Activated T-cell treated with anti-CD3 and anti-CD28 coated beads, Interleukin-2, amount 50 U/mL, for 4 hours (primary cell): ENCODE results near the gene MITF. TPM values are rescaled to one million over a fixed set of nuclear protein-coding genes. Genes with fewer than 3 reads are reported as not detected.

Source experiments
- ATAC-seq, 2 donors: fragments of 200-7000 bp; cut with Tn5 transposase; one replicate each; pipeline ENCODE4 v1.10.0; 2021
- DNase-seq: peaks from one replicate; pipeline ENCODE4 v3.0.0-alpha.2; 2020
- H3K27me3 Mint-ChIP-seq: one replicate; pipeline ENCODE4 v1.8.0; 2021; ENCODE audit warnings: low read depth, mixed read lengths
- H3K36me3 Mint-ChIP-seq: one replicate; pipeline ENCODE4 v1.8.0; 2022; ENCODE audit warnings: mixed read lengths; ENCODE audit not compliant: insufficient read depth
- H3K4me1 Mint-ChIP-seq: one replicate; pipeline ENCODE4 v1.8.0; 2021; ENCODE audit warnings: low read depth, mixed read lengths
- H3K4me3 Mint-ChIP-seq: one replicate; pipeline ENCODE4 v1.8.0; 2021; ENCODE audit warnings: mild to moderate bottlenecking, moderate library complexity, mixed read lengths
- H3K9me3 Mint-ChIP-seq: one replicate; pipeline ENCODE4 v1.8.0; 2021; ENCODE audit warnings: mixed read lengths
- total RNA-seq, 3 donors: library from RNA; stranded (reverse); gene quantifications; one replicate each; pipeline ENCODE4 v1.2.1, GENCODE V29; 2021

Gene MITF
- total RNA-seq, 3 donors from 2014 or later = 0.05 TPM; not detected in 2

DNA sequence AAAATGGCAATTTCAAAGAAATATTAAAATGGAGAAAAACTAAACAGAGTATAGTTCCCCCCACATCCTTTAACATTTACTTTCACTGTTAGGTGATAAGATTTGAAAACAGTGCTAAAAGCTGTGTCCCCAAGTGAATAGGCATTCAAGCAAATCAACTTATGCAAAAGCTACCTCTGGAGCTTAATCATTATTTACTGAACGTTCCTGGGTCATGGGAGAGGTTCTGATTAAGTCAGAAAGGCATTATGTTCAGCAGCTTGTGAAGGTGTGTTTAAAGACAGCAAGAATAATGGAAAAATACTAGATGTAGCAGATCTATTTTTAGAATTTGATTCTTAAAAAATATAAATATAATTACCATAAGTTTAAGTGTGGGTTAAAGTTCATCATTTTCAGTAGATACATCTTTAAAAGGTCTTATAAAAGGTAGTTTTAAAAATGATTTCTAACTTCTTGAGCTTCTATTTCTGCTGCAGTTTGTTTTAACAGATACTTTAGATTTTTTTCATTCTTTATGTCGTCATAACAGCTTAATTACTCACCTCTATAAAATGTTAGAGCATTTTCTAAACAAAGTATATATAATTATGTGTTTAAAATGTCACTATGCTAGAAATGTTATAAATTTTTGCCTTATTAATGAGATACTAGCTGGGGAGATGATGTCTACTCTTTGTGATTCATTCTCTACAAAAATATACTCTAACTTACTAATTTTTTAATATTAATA lies 127.9 kb downstream of the MITF start:
- no peak overlapping the region for H3K4me3 Mint-ChIP-seq
- no peaks in the 10 kb centered on the region for H3K9me3 Mint-ChIP-seq
- no peaks in the 10 kb centered on the region for H3K4me1 Mint-ChIP-seq

DNA sequence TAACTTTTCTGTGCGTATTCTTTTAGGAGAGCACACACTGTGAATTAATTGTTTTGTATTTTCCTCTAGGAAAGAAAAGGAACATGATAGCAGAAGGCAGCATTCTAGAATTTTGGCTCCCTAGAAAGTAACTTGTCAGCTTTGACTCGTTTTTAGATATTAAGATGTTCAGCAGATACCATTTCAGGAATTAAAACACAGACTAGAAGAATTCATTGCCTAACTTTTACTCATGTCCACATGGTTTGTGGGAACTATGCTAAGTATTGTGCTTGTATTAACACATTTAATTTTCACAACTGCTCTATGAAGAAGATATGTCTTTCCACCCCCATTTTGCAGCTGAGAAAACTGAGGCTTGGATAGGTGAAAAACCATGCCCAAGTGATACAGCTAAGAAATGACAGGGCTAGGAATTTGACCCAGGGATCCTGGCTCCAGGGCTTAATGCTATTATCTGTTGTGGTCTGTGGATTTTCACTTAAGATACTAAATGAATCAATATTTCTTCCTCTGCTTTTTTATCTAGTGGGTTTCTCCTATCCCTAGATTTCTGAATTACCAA lies 128.8 kb downstream of the MITF start:
- Mint-ChIP-seq H3K4me3 (no peak overlapping the region), H3K27me3 (no peaks in the 10 kb centered on the region), H3K36me3 (no peaks in the 10 kb centered on the region), H3K4me1 (no peaks in the 10 kb centered on the region), H3K9me3 (no peaks in the 10 kb centered on the region)
- DNase-seq (no peak), ATAC-seq (no peak)

More for the DNA sequence above, 127.9 kb downstream of the MITF start:
- DNase-seq = no peak
- Mint-ChIP-seq H3K27me3 (no peaks in the 10 kb centered on the region), H3K36me3 (no peaks in the 10 kb centered on the region)
- no peak for ATAC-seq

DNA sequence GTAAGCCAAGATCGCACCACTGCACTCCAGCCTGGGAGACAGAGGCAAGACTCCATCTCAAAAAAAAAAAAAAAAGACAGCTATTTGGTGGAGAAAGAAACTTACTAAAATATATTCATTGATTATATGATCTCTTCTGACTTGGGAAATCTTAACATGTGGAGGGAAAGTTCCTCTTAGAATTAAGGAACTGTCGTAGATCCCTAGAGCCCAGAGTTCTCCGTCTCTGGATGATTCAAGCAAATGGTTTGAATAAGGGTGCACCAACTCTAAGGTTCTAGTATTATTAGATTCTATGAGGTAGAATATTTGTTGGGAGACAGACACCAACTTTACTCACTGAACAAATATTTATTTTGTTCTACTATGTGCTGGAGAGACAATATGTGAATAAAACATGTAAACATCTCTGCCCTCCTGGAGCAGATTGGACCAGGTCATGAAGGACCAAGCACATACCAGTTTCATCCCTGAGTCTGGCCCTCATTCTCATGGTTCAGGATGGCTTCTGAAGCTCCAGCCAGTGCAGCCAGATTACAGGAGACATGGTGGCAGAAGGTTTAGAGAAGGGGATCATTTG lies 129.7 kb downstream of the MITF start:
- Mint-ChIP-seq H3K4me1 (no peaks in the 10 kb centered on the region), H3K36me3 (no peaks in the 10 kb centered on the region), H3K9me3 (no peaks in the 10 kb centered on the region), H3K27me3 (no peaks in the 10 kb centered on the region), H3K4me3 (no peak overlapping the region)
- DNase-seq = no peak
- no peak for ATAC-seq

DNA sequence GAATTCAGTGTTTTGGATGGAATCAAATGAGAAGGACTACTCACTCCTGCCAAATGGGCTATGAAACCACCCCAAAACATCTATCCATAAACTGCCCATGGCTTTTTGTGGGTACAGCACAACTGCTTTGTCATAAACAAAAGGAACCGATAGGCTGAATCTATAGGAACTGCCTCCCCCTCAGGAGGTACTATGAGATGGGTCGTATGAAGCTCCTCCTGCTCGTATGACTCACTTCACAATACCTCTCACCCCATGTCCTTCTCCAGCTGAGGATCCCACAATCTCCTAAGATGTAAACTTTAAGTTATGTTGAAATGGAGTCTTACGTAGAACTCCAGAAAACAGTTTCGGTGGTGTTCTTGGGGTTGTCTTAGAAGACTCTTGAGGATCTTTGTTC lies 130.4 kb downstream of the MITF start:
- Mint-ChIP-seq H3K36me3 (no peaks in the 10 kb centered on the region), H3K4me3 (no peak overlapping the region), H3K9me3 (no peaks in the 10 kb centered on the region), H3K27me3 (no peaks in the 10 kb centered on the region), H3K4me1 (no peaks in the 10 kb centered on the region)
- no peak for DNase-seq
- no peak for ATAC-seq

DNA sequence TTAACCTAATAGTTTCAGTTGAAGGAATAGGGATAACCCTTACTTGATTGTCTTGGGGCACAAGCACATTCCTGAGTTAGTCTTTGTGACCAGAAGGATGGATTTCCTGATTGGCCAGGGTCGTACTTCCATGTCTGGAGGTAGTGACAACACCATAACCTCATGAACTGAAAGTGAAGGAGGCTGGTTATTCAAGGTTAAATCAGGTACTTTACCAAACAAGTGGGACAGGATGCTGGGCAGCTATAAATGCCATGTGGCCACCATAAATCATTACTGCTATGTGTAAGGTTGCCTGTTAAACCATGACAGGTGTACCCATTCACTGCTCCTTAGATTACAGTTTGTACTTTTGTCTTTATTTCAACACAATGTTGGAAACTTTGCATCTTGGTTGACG lies 132.0 kb downstream of the MITF start:
- Mint-ChIP-seq H3K4me1 (no peaks in the 10 kb centered on the region), H3K9me3 (no peaks in the 10 kb centered on the region), H3K27me3 (no peaks in the 10 kb centered on the region), H3K4me3 (no peak overlapping the region), H3K36me3 (no peaks in the 10 kb centered on the region)
- DNase-seq (no peak), ATAC-seq (no peak)

DNA sequence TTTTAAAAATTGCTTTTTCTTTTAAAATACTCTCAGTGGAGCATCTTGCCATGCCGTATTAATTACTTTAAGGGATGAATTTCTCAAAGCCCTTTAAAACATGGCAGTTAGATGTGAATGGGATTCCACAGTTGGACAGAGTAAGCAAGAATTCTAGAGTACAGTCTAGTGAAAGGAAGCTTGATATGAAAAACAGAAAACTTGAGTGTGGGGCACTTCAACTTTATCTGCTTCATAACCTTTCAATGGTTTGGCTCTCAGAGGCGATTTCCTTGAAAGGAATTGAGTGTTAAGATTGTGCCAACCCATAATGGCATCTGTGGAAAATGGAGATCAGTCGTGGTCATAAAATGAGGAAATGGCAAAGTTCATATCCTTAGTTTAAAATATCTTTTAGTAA lies 132.6 kb downstream of the MITF start:
- no peak overlapping the region for H3K4me3 Mint-ChIP-seq

DNA sequence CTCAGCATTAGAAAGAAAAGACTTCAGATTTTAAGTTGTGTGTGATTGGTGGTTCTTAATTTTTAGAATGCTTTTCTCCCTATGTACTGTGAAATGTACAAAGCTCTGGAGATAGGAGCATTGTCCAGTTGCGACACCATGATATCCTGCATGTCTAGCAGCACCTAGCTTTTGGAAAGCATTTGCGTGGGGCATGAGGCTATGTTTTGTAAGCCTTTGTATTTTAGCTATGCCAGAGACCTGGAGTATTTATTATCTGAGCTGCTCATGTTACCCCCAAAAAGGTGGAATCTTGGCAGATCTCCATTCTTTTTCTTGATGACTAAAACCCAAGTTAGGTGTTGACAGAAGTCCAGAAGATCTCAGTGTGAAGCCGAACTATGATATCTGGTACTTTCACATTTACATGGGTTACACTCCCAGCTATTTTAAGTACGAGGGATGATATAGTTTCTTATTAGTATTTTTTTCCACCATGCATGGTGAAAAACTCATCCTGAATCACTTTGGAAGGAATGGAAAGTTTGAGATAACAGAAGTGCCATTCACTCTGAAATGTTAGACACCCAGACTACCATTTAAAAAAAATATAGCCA lies 133.6 kb downstream of the MITF start:
- Mint-ChIP-seq H3K4me1 (no peaks in the 10 kb centered on the region), H3K36me3 (no peaks in the 10 kb centered on the region), H3K4me3 (no peak overlapping the region), H3K9me3 (no peaks in the 10 kb centered on the region), H3K27me3 (no peaks in the 10 kb centered on the region)
- DNase-seq = no peak
- no peak for ATAC-seq

More for the DNA sequence above, 132.6 kb downstream of the MITF start:
- Mint-ChIP-seq H3K4me1 (no peaks in the 10 kb centered on the region), H3K27me3 (no peaks in the 10 kb centered on the region), H3K36me3 (no peaks in the 10 kb centered on the region), H3K9me3 (no peaks in the 10 kb centered on the region)
- ATAC-seq (no peak), DNase-seq (no peak)

DNA sequence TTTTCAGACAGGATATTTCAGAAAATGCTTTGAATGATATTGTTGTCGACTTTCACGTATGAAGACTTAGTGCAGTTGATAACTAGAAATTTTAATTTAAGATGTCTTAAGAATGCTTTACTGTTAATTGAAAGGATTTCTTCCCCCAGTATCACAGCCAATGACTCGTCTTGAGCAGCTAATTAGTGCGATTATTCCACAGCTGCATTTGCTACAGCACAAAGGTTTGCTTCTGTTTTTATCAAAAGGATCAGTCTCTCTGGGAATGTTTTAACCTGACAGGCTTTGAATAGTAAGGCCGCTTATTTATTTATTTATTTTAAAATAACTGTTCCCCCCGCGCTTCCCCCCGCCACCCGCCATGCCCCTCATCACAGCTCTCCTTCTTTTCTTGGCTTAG lies 136.8 kb downstream of the MITF start:
- H3K27me3 Mint-ChIP-seq = no peaks in the 10 kb centered on the region
- no peaks in the 10 kb centered on the region for H3K9me3 Mint-ChIP-seq
- H3K36me3 Mint-ChIP-seq = no peaks in the 10 kb centered on the region
- no peak overlapping the region for H3K4me3 Mint-ChIP-seq
- DNase-seq = no peak
- no peaks in the 10 kb centered on the region for H3K4me1 Mint-ChIP-seq
- no peak for ATAC-seq

DNA sequence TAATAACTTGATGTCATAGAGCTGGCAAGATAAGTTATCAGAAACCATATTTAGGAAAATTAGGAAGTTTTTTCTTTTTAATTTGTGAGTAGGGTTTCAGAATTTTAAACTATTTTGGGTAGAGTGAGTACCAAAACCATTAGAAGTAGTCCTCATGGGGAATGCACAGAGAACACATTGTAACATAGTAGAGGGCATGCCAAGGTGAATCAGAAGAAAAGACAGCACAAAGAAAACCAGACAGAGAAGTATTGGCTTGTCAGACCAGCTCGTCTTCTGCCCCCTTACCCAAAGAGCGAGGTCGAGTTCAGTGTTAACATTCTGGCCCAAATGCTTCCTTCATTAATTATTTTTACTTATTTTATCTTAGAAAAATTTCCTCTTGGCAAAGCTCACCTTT lies 139.0 kb downstream of the MITF start:
- ATAC-seq (no peak), DNase-seq (no peak)
- Mint-ChIP-seq H3K36me3 (no peaks in the 10 kb centered on the region), H3K27me3 (no peaks in the 10 kb centered on the region), H3K9me3 (no peaks in the 10 kb centered on the region), H3K4me1 (no peaks in the 10 kb centered on the region), H3K4me3 (no peak overlapping the region)

DNA sequence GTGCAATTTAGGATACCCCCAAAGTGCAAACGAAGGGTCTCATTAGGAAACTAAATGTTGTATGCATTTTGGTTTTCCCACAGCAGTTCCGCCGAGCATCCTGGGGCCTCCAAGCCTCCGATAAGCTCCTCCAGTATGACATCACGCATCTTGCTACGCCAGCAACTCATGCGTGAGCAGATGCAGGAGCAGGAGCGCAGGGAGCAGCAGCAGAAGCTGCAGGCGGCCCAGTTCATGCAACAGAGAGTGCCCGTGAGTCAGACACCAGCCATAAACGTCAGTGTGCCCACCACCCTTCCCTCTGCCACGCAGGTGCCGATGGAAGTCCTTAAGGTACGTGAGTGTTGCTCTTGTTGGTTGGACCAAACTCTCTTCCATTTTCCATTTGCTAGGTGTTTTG lies 139.8 kb downstream of the MITF start:
- Mint-ChIP-seq H3K36me3 (no peaks in the 10 kb centered on the region), H3K27me3 (peaks cover 2% of the 10 kb centered on the region), H3K4me1 (no peaks in the 10 kb centered on the region), H3K4me3 (no peak overlapping the region), H3K9me3 (no peaks in the 10 kb centered on the region)
- ATAC-seq = no peak
- no peak for DNase-seq

DNA sequence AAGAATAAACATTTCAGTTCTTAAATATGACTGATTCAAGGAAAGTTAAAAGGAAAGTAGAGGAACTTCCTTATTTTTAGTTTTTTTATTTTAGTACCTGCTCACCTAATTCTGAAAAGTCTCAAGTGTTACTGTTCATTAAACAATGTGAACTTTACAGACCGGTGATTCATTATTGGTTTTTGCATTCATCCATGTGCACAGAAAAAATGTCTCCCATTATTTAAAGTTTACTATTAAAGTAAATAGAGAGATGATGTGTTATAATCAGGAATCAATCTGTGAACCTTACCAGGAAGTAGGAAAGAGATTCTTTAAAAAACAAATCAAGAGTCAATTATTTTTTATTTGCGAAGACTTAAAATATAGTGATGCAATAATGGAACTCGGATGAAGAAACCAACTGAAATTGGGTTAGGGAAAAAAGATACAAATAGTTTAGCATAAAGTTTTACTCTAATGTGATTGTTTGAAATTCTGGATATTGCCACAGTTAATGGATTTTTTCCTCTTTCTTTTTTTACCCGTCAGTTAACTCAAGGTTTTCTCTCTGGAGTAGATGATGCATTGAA lies 140.9 kb downstream of the MITF start:
- no peak for DNase-seq
- Mint-ChIP-seq H3K27me3 (peaks cover 2% of the 10 kb centered on the region), H3K4me3 (no peak overlapping the region), H3K4me1 (no peaks in the 10 kb centered on the region), H3K36me3 (no peaks in the 10 kb centered on the region), H3K9me3 (no peaks in the 10 kb centered on the region)
- no peak for ATAC-seq

DNA sequence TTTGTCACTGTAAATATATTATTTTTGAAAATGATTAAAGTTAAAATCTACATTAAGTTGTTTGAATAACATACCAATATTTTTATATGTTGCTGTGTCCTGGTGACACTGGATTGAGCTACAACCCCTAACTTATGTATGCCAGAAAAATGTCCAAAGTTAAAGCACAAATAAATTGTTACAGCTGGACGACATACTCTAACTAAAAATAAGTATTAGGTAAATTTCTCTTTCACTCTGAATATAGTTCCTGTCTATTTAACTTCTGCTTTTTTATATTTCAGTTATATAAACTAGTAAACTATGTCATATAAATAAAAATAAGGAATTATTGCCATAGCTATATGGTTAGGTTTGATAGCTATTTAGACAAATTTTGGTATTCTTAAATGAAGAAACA lies 141.8 kb downstream of the MITF start:
- Mint-ChIP-seq H3K4me1 (no peaks in the 10 kb centered on the region), H3K4me3 (no peak overlapping the region), H3K27me3 (peaks cover 2% of the 10 kb centered on the region), H3K9me3 (no peaks in the 10 kb centered on the region), H3K36me3 (no peaks in the 10 kb centered on the region)
- DNase-seq (no peak), ATAC-seq (no peak)

DNA sequence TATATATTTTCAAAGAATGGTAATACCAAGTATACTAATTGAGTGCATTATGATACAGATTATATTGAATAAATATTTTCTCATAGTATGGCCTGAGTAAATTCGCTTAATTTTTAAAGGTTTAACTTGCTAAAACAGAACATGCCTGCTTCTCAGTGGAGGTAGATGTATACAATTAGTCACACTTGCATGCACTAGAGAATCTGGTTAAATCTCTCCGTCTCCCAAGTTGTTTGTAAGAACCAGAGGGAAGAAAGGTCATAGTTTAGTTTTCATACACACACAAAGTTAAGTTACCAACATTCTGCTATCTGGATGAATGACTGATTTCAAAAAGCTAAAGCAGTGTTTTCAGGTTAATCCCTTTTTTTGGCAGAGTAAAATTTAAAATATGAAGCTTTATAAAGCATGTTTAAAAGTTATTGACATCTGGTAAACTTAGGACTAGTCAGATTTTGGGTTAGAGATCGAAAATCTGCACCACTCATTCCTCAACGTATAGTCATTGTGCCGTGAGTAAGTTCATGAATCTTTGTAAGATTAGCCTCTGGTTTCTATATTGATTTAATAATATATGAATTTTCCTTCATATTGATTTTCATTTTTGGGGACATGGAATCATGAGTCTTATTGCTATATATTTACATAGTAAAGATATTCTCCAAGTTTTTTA lies 142.6 kb downstream of the MITF start:
- H3K9me3 Mint-ChIP-seq = no peaks in the 10 kb centered on the region
- no peaks in the 10 kb centered on the region for H3K4me1 Mint-ChIP-seq
- no peak for DNase-seq
- H3K27me3 Mint-ChIP-seq = peaks cover 2% of the 10 kb centered on the region
- no peak for ATAC-seq
- H3K4me3 Mint-ChIP-seq = no peak overlapping the region
- H3K36me3 Mint-ChIP-seq = no peaks in the 10 kb centered on the region

DNA sequence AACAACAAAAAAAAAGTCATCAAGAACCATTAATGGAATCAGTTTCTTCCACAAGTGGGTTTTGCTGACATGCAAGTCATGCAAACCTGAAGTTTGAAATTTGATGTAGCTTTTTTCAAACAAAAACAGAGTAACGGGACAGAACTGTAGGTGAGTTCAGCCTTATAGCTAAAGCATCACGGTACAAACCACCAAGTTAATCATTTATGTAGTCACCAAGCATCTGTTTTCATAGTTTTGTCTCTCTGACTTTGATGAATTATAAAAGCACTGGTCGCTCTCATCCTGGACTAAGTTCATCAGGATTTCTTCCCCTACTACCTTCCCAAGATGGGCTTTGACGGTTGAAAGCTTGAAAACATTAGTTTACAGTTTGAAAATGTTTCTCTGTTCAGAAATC lies 143.3 kb downstream of the MITF start:
- ATAC-seq = no peak
- Mint-ChIP-seq H3K4me3 (no peak overlapping the region), H3K4me1 (no peaks in the 10 kb centered on the region), H3K36me3 (no peaks in the 10 kb centered on the region), H3K27me3 (peaks cover 2% of the 10 kb centered on the region), H3K9me3 (no peaks in the 10 kb centered on the region)
- no peak for DNase-seq
